Esophagus muscularis mucosa (tissue), 4 donors: ENCODE results near the gene FRMD4A. TPM values are rescaled to one million over a fixed set of nuclear protein-coding genes. Genes with fewer than 3 reads are reported as not detected.

Experiments
- DNase-seq: peaks from one replicate; pipeline ENCODE4 v3.0.0-alpha.2; 2017; ENCODE audit errors: extremely low spot score
- H3K27ac ChIP-seq, 4 donors: fragments of 200-600 bp; sonication (generic); replicated peaks in 1 of 4; 1 replicate in 3 of 4; 2 replicates in 1 of 4; pipeline ENCODE4 v1.5.1; 2016 to 2019; ENCODE audit warnings: mild to moderate bottlenecking in 1 of 4
- H3K27me3 ChIP-seq, 4 donors: fragments of 200-600 bp; sonication (generic); one replicate each; pipeline versions ENCODE4 v1.5.1 to v1.6.0; 2016 to 2019
- H3K36me3 ChIP-seq, 4 donors: fragments of 200-600 bp; sonication (generic); one replicate each; pipeline ENCODE4 v1.5.1; 2016 to 2019
- H3K4me1 ChIP-seq, 4 donors: fragments of 200-600 bp; sonication (generic); one replicate each; pipeline ENCODE4 v1.5.1; 2016 to 2019
- H3K4me3 ChIP-seq, 4 donors: fragments of 200-600 bp; sonication (generic); 1 replicate in 2 of 4; 2 replicates in 2 of 4; pipeline ENCODE4 v1.5.1; 2016 to 2019; ENCODE audit warnings: mild to moderate bottlenecking in 4 of 4, moderate library complexity in 1 of 4
- H3K9me3 ChIP-seq, 4 donors: fragments of 200-600 bp; sonication (generic); 1 replicate in 3 of 4; 2 replicates in 1 of 4; pipeline ENCODE4 v1.5.1; 2016 to 2019
- CTCF ChIP-seq, 3 experiments: fragments of 200-600 bp in 2 of 3; fragments of 450-650 bp in 1 of 3; sonication (generic) in 2 of 3; IDR thresholded peaks; one replicate each; pipeline ENCODE4 v1.5.1; 2017 to 2019; ENCODE audit warnings: antibody characterized with exemption in 3 of 3, mild to moderate bottlenecking in 2 of 3, moderate library complexity in 1 of 3
- EP300 ChIP-seq: sonication (generic); formaldehyde crosslinking; IDR thresholded peaks from one replicate; pipeline ENCODE4 v1.6.1; 2017; ENCODE audit warnings: antibody characterized with exemption
- POLR2A ChIP-seq: fragments of 450-650 bp; IDR thresholded peaks from one replicate; pipeline ENCODE4 v1.6.1; 2017; ENCODE audit warnings: antibody characterized with exemption, moderate library complexity, mild to moderate bottlenecking, low read depth
- POLR2AphosphoS5 ChIP-seq, 2 donors: sonication (generic); formaldehyde crosslinking; IDR thresholded peaks; one replicate each; pipeline ENCODE4 v1.6.1; 2017; ENCODE audit warnings: antibody characterized with exemption in 2 of 2
- WGBS: methylation state at CpG from one replicate; pipeline ENCODE4 v1.1.5; 2018; 5-methylcytosine and 5-hydroxymethylcytosine counted together
- intact Hi-C: fragments of 100-400 bp; cut with DNase I; formaldehyde crosslinking; loops from one replicate; pipeline ENCODE4 v1.15.1; 2023
- total RNA-seq, 4 donors: library from RNA; depleted of rRNA; stranded (reverse); fragments of >200 nt; gene quantifications; one replicate each; pipeline versions ENCODE4 v1.1.0 to v1.2.1, GENCODE V29; 2016

The FRMD4A gene
- total RNA-seq, 4 donors from 2014 or later = 17.0 to 28.8 (median 21.8) TPM

- 100% methylated on average over 8 of the region's 8 CpGs for WGBS
- H3K36me3 ChIP-seq = no peaks in the 10 kb centered on the region
- intact Hi-C loops = no loop called here
These were observed 529.4 kb downstream of the FRMD4A start for GRCh38 chr10:13801156-13801906.

GRCh38 chr10:13797164-13797563 is 533.6 kb downstream of the FRMD4A start:
- 90% methylated on average over 9 of the region's 9 CpGs for WGBS
- intact Hi-C loops = no loop called here
- no peak overlapping the region for H3K27ac ChIP-seq
- peaks cover 0 to 24% (median 6%) of the 10 kb centered on the region in 4 donors for H3K36me3 ChIP-seq
- no peak for TF ChIP-seq POLR2A
- TF ChIP-seq CTCF (IDR thresholded peaks at IDR 0.05) = no peak
- TF ChIP-seq POLR2AphosphoS5 (IDR thresholded peaks at IDR 0.05) = no peak
- no peak for TF ChIP-seq EP300
- no peak overlapping the region for H3K4me3 ChIP-seq
- H3K4me1 ChIP-seq = peaks cover 10 to 17% (median 15%) of the 10 kb centered on the region in 4 donors
- no peak for DNase-seq
- no peaks in the 10 kb centered on the region for H3K27me3 ChIP-seq
- H3K9me3 ChIP-seq = no peaks in the 10 kb centered on the region

More at GRCh38 chr10:13801156-13801906, 529.4 kb downstream of the FRMD4A start:
- Histone ChIP-seq H3K27ac (no peak overlapping the region), H3K9me3 (no peaks in the 10 kb centered on the region), H3K4me3 (no peak overlapping the region), H3K4me1 (peaks cover 0 to 7% (median under 1%) of the 10 kb centered on the region in 4 donors), H3K27me3 (no peaks in the 10 kb centered on the region)
- DNase-seq = no peak
- no peak for TF ChIP-seq CTCF (IDR thresholded peaks at IDR 0.05)
- no peak for TF ChIP-seq POLR2A
- no peak for TF ChIP-seq EP300
- no peak for TF ChIP-seq POLR2AphosphoS5 (IDR thresholded peaks at IDR 0.05)

GRCh38 chr10:13795653-13796555 is 534.8 kb downstream of the FRMD4A start:
- H3K27me3 ChIP-seq = no peaks in the 10 kb centered on the region
- no peaks in the 10 kb centered on the region for H3K9me3 ChIP-seq
- no peak for TF ChIP-seq POLR2AphosphoS5 (IDR thresholded peaks at IDR 0.05)
- TF ChIP-seq CTCF (IDR thresholded peaks at IDR 0.05) = no peak
- TF ChIP-seq EP300 = no peak
- TF ChIP-seq POLR2A = no peak
- WGBS = 58% methylated on average over 9 of the region's 9 CpGs
- H3K4me3 ChIP-seq = no peak overlapping the region
- DNase-seq = no peak
- peaks cover 0 to 30% (median 15%) of the 10 kb centered on the region in 4 donors for H3K36me3 ChIP-seq
- H3K4me1 ChIP-seq = peaks cover 12 to 17% (median 16%) of the 10 kb centered on the region in 4 donors
- H3K27ac ChIP-seq = no peak overlapping the region
- intact Hi-C loops = no loop called here

GRCh38 chr10:13794992-13795612 is 535.6 kb downstream of the FRMD4A start:
- no peak for TF ChIP-seq EP300
- peaks cover 14 to 18% (median 16%) of the 10 kb centered on the region in 4 donors for H3K4me1 ChIP-seq
- no peaks in the 10 kb centered on the region for H3K27me3 ChIP-seq
- WGBS = 56% methylated on average over 6 of the region's 6 CpGs
- H3K9me3 ChIP-seq = no peaks in the 10 kb centered on the region
- no peak overlapping the region for H3K27ac ChIP-seq
- no peak overlapping the region for H3K4me3 ChIP-seq
- H3K36me3 ChIP-seq = peaks cover 0 to 30% (median 15%) of the 10 kb centered on the region in 4 donors
- intact Hi-C loops = no loop called here
- DNase-seq = no peak

- H3K36me3 ChIP-seq = peaks cover 0 to 30% (median 15%) of the 10 kb centered on the region in 4 donors
- no peaks in the 10 kb centered on the region for H3K9me3 ChIP-seq
- no peak for TF ChIP-seq POLR2A
- no peak for TF ChIP-seq CTCF (IDR thresholded peaks at IDR 0.05)
- no peak for TF ChIP-seq EP300
- TF ChIP-seq POLR2AphosphoS5 (IDR thresholded peaks at IDR 0.05) = no peak
- no peaks in the 10 kb centered on the region for H3K27me3 ChIP-seq
- intact Hi-C loops = no loop called here
- 100% methylated on average over 5 of the region's 5 CpGs for WGBS
- peaks cover 40 to 45% (median 44%) of the 10 kb centered on the region in 4 donors for H3K4me1 ChIP-seq
- no peak overlapping the region for H3K4me3 ChIP-seq
- DNase-seq = no peak
- no peak overlapping the region for H3K27ac ChIP-seq
These were observed 538.7 kb downstream of the FRMD4A start for GRCh38 chr10:13792006-13792405.
